GM19438 (cell line): ENCODE measurements around the gene TMCO1.
A peak's percentile ranks its signal among the peaks of the same experiment; 100 is the strongest.
"Not testable (repeated sequence)": the region's sequence is repeated elsewhere in the genome, so short reads cannot be mapped to it uniquely, and the experiment has no call there.

Experiments used
- ATAC-seq: cut with Tn5 transposase; IDR thresholded peaks from one replicate; pipeline ENCODE4 v1.9.1; 2021; ENCODE audit warnings: low read depth; ENCODE audit not compliant: unreplicated experiment

Gene TMCO1

GRCh38 chr1:165768513-165769394 is at the start of gene TMCO1:
TSS of gene TMCO1 (minus strand) at chr1:165768868. CDS start at chr1:165768751, 117 bp downstream.
- peak; percentile 100 for ATAC-seq

GRCh38 chr1:165816826-165817497 is 48.3 kb upstream of the TMCO1 start:
- no peak for ATAC-seq

GRCh38 chr1:165816157-165816556 is 47.5 kb upstream of the TMCO1 start:
- no peak for ATAC-seq

GRCh38 chr1:165815725-165816124 is 47.1 kb upstream of the TMCO1 start:
- no peak for ATAC-seq

- ATAC-seq: no peak
These were observed 38.9 kb upstream of the TMCO1 start for GRCh38 chr1:165807613-165808012.

- ATAC-seq: not testable (repeated sequence)
These were observed 35.8 kb upstream of the TMCO1 start for GRCh38 chr1:165804513-165804912.

GRCh38 chr1:165799387-165799786 is 30.7 kb upstream of the TMCO1 start:
- no peak for ATAC-seq

GRCh38 chr1:165795894-165796293 is 27.2 kb upstream of the TMCO1 start:
- no peak for ATAC-seq

GRCh38 chr1:165793951-165794350 is 25.3 kb upstream of the TMCO1 start:
- no peak for ATAC-seq

GRCh38 chr1:165787741-165788140 is 19.1 kb upstream of the TMCO1 start:
- no peak for ATAC-seq

GRCh38 chr1:165783519-165783918 is 14.9 kb upstream of the TMCO1 start:
- not testable (repeated sequence) for ATAC-seq

GRCh38 chr1:165778197-165778596 is 9.5 kb upstream of the TMCO1 start:
- ATAC-seq: not testable (repeated sequence)

- no peak for ATAC-seq
These were observed 4.8 kb upstream of the TMCO1 start for GRCh38 chr1:165773324-165773965.

- no peak for ATAC-seq
These were observed 4.1 kb upstream of the TMCO1 start for GRCh38 chr1:165772739-165773138.

GRCh38 chr1:165764277-165764676 is 4.4 kb downstream of the TMCO1 start:
- no peak for ATAC-seq

GRCh38 chr1:165763442-165763841 is 5.2 kb downstream of the TMCO1 start:
- no peak for ATAC-seq

GRCh38 chr1:165762725-165763124 is 5.9 kb downstream of the TMCO1 start:
- ATAC-seq: no peak

- no peak for ATAC-seq
These were observed 9.6 kb downstream of the TMCO1 start for GRCh38 chr1:165759095-165759494.

- no peak for ATAC-seq
These were observed 13.2 kb downstream of the TMCO1 start for GRCh38 chr1:165755393-165756010.

GRCh38 chr1:165753934-165754333 is 14.7 kb downstream of the TMCO1 start:
- ATAC-seq: peak; percentile 91

GRCh38 chr1:165748550-165748949 is 20.1 kb downstream of the TMCO1 start:
- ATAC-seq: no peak
